GM12873 (cell line): ENCODE data around the gene RREB1.

ENCODE experiments used
- CTCF ChIP-seq: IDR thresholded peaks from 2 replicates; pipeline ENCODE4 v1.5.1; 2012; ENCODE audit warnings: low read depth, mild to moderate bottlenecking, moderate library complexity, low read length, control low read depth; ENCODE audit not compliant: insufficient read depth; ENCODE audit errors: missing control alignments

The RREB1 gene

GRCh38 chr6:7126754-7127153 is 19.0 kb downstream of the RREB1 start:
- no peak for TF ChIP-seq CTCF

DNA sequence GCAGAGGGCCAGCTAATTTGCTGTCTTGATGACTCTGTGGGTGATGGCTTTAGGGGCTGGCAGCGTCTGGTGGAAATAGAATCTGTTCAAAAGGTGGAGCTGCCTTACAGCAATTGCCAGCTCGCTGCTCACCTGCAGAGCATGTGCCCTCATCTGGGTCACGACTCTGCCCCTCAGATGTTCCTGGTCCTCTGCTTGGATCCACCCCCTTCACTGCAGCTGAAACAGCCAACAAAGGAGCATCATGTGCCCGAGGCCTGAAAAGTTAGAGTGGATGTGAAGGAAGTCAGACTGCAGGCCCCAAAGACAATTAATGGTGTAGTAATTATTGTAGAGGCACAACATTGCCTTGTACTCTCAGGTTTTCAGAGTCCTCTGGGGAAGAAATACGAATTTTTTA is 19.9 kb downstream of the RREB1 start:
- TF ChIP-seq CTCF, result no peak

DNA sequence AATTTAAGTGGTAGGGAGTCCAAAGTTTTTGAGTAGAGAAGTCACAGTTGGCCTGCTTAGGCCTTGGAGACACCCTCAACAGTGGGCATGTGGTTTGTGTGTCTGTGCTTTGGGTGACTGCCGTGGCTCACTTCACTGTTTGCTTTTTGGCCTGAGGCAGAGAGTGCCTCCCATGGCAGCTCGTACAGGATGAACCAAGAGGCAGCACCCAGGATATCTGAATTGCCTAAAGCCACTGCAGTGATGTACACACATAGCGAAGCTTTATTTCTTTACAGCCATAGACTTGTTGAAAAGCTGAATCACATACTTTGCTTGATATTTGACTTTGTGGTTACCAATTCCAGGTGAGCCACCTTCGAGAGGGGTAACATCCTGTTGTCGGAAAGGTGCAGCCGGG is 21.6 kb downstream of the RREB1 start:
- TF ChIP-seq CTCF, result no peak

- no peak for TF ChIP-seq CTCF
Measured at GRCh38 chr6:7129784-7130569, 22.2 kb downstream of the RREB1 start.

- no peak for TF ChIP-seq CTCF
Measured at GRCh38 chr6:7131390-7131789, 23.6 kb downstream of the RREB1 start.

- TF ChIP-seq CTCF, result no peak
Measured at GRCh38 chr6:7132398-7133035, 24.8 kb downstream of the RREB1 start.

GRCh38 chr6:7134999-7135745 is 27.4 kb downstream of the RREB1 start:
- TF ChIP-seq CTCF, result no peak
